GM13977 (cell line): ENCODE data around the gene GGA2.

Experiments used
- DNase-seq: peaks from one replicate; pipeline ENCODE4 v3.0.0; 2012; ENCODE audit warnings: low spot score
- CTCF ChIP-seq: IDR thresholded peaks from 2 replicates; pipeline ENCODE4 v1.5.1; 2012; ENCODE audit warnings: mild to moderate bottlenecking, control low read depth; ENCODE audit not compliant: insufficient read depth; ENCODE audit errors: extremely low read depth, missing control alignments
- in situ Hi-C: fragments of 300-500 bp; cut with MboI; formaldehyde crosslinking; loops from one replicate; pipeline ENCODE4 v1.12.0; 2022; ENCODE audit warnings: low sequenced_read_pairs, low pct_unique_long_range_greater_than_20kb, mixed read lengths, inconsistent platforms; ENCODE audit not compliant: unreplicated experiment

GGA2 gene

DNA sequence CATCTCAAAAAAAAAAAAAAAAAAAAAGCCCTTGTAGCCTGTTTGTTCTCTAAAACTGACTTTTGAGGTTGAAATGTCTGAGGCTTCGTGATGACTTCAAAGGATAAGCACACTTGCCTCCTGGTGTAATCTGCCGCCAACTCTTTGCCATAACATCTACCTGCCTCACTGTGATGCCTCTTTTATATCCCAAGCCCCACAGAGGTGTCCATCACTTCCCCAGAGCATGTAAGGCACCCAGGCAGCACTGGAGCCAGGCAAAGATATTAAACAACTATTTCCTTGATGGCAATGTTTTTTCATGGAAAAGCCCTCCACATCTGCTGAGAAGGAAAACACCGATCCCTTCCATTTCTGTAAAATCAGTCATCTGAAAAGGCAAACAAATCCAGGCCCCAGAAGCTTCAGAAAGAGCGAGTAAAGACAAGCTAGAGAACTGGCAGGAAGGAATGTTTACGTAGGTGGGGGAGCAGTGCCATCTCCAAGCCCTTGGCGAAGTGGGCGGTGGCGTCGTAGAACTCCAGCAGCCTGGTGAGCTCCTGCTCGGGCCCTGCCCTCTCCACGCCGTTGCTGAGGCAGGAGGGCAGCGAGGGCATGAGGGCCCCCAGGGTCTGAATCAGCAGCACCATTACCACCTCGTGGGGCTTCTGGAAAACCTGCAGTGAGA is 85.9 kb downstream of the GGA2 start:
- TF ChIP-seq CTCF, result no peak
- no peak for DNase-seq
- in situ Hi-C loops, result no loop called here

DNA sequence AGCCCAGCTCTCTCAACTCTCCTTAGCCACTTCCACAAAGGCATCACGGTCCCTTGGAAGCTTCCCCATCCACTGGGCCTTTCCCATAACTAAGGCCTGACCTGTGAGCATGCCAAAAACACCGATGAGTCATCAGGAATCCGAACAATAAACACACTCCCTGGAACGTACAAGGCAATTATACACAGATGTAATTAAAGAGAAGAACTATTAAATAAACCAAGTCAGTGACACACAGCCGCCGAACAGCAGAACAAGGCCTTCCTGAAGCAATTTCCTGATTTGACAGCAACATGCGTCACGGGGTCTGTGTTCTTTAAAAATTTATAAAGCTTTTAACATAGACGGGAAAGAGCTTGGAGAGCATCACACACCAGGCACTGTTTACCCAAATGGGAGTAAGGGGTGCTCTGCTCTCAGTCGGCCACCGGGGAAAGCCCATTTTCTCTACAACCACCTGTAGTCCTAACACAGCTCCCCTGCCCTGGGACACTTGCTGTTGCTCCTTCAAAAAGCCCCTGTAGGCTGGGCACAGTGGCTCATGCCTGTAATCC is 86.7 kb downstream of the GGA2 start:
- TF ChIP-seq CTCF, result no peak
- no peak for DNase-seq
- in situ Hi-C loops, result no loop called here

- DNase-seq, result no peak
- no peak for TF ChIP-seq CTCF
- in situ Hi-C loops, result no loop called here
Measured at GRCh38 chr16:23420011-23420410, 90.3 kb downstream of the GGA2 start.

DNA sequence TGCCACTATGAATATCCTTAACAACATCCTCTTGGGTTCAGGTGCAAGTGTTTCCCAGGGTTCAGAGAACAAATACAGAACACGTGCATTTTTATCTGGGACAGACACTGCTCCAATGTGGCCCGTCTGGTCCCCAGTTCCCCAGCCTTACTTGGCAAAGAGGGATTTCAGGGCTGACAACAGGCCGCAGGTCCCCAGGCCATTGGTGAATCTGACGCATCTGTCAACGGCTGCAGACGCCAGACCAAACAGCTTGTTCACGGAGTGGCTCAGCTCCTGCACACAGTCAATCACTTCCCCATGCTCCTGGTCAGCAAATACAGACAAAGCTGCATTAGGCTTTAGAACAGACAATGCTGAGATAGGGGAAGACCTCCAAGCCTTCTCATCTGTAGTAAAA is 93.5 kb downstream of the GGA2 start:
- in situ Hi-C loops, result no loop called here
- TF ChIP-seq CTCF, result no peak
- DNase-seq, result no peak

GRCh38 chr16:23414731-23415130 is 95.6 kb downstream of the GGA2 start:
- TF ChIP-seq CTCF, result no peak
- in situ Hi-C loops, result no loop called here
- no peak for DNase-seq
